Upper lobe of left lung (tissue), 6 donors: ENCODE results near the gene OR2T8. TPM values are rescaled to one million over a fixed set of nuclear protein-coding genes. Genes with fewer than 3 reads are reported as not detected.

Experiments
- ATAC-seq, 2 donors: fragments of 200-7000 bp; cut with Tn5 transposase; one replicate each; pipeline ENCODE4 v1.9.1; 2022; ENCODE audit warnings: mild to moderate bottlenecking in 2 of 2, moderate library complexity in 2 of 2; ENCODE audit not compliant: low FRiP score in 2 of 2
- DNase-seq, 2 donors: peaks; one replicate each; pipeline ENCODE4 v3.0.0-alpha.2; 2019 to 2020
- H3K27ac ChIP-seq, 4 donors: fragments of 200-600 bp; sonication (generic); one replicate each; pipeline ENCODE4 v1.5.1; 2016 to 2019
- H3K27me3 ChIP-seq, 4 donors: fragments of 200-600 bp; sonication (generic); one replicate each; pipeline ENCODE4 v1.5.1; 2017 to 2019
- H3K36me3 ChIP-seq, 4 donors: fragments of 200-600 bp; sonication (generic); one replicate each; pipeline ENCODE4 v1.5.1; 2016 to 2019
- H3K4me1 ChIP-seq, 4 donors: fragments of 200-600 bp; sonication (generic); one replicate each; pipeline ENCODE4 v1.5.1; 2018 to 2019
- H3K4me3 ChIP-seq, 4 donors: fragments of 200-600 bp; sonication (generic); one replicate each; pipeline ENCODE4 v1.5.1; 2017 to 2019; ENCODE audit warnings: mild to moderate bottlenecking in 2 of 4, moderate library complexity in 1 of 4
- H3K9me3 ChIP-seq, 4 donors: fragments of 200-600 bp; sonication (generic); one replicate each; pipeline ENCODE4 v1.5.1; 2018 to 2019
- EP300 ChIP-seq, 4 donors: sonication (generic); formaldehyde crosslinking; IDR thresholded peaks; one replicate each; pipeline ENCODE4 v1.5.1; 2017; ENCODE audit warnings: antibody characterized with exemption in 4 of 4, control low read depth in 2 of 4
- POLR2A ChIP-seq, 4 donors: fragments of 450-650 bp; IDR thresholded peaks; one replicate each; pipeline ENCODE4 v1.5.1; 2016 to 2017; ENCODE audit warnings: antibody characterized with exemption in 4 of 4, mild to moderate bottlenecking in 2 of 4
- POLR2AphosphoS5 ChIP-seq, 2 donors: sonication (generic); formaldehyde crosslinking; IDR thresholded peaks; one replicate each; pipeline ENCODE4 v1.5.1; 2017; ENCODE audit warnings: antibody characterized with exemption in 2 of 2
- WGBS, 2 donors: methylation state at CpG; one replicate each; pipeline ENCODE4 v1.1.5; 2017 to 2018; 5-methylcytosine and 5-hydroxymethylcytosine counted together
- total RNA-seq, 6 donors: library from RNA; depleted of rRNA in 4 of 6; stranded (reverse); fragments of >200 nt in 4 of 6; gene quantifications; one replicate each; pipeline versions ENCODE4 v1.1.0 to v1.2.1, GENCODE V29; 2016 to 2021
- TF ChIP-seq, protein P1 (sequence below), 6 experiments: fragments of 450-650 bp in 4 of 6; fragments of 200-600 bp in 2 of 6; sonication (generic) in 2 of 6; IDR thresholded peaks; one replicate each; pipeline ENCODE4 v1.5.1; 2016 to 2019; ENCODE audit warnings: antibody characterized with exemption in 6 of 6
- donor health status: DM: no; HTN: no; CAD: no; lungs with moderate emphysema.
- donor health status: DM: no; HTN: yes; CAD: no; lungs with severe emphysema.

Gene OR2T8, protein sequence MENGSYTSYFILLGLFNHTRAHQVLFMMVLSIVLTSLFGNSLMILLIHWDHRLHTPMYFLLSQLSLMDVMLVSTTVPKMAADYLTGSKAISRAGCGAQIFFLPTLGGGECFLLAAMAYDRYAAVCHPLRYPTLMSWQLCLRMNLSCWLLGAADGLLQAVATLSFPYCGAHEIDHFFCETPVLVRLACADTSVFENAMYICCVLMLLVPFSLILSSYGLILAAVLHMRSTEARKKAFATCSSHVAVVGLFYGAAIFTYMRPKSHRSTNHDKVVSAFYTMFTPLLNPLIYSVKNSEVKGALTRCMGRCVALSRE
- not detected for total RNA-seq

DNA sequence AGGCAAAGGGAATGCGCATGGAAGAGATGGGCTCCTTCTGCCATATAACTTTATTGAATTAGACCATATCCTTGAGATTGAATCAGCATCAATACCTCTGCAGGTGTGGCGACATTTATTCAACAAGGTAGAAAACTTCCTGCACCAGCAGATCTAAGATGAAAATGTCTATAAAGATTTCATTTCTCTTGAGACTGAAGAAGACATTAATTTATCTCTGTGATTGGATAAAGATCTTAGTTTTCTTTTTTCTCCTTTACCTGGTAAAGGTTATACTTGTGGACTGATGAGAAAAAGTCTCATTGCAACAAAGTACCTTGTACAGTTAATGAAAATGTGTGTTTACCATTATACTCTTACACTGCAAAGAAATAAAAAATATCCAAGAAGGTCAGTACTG is at the start of gene OR2T8:
OR2T8 (plus strand) TSS at position 301 of the 400 bp plus-strand sequence. CDS start 766 bp downstream, outside the sequence.
- no peaks in the 10 kb centered on the region for H3K27me3 ChIP-seq
- DNase-seq (no peak), ATAC-seq (no peak)
- no peaks in the 10 kb centered on the region for H3K9me3 ChIP-seq
- no peak within 1 kb of the TSS for H3K4me3 ChIP-seq
- H3K27ac ChIP-seq, result no peak within 1 kb of the TSS
- no peaks in the 10 kb centered on the region for H3K36me3 ChIP-seq
- H3K4me1 ChIP-seq, result no peaks in the 10 kb centered on the region
- 83 to 100% methylated on average over 2 of the region's 2 CpGs for WGBS, 2 donors
- TF ChIP-seq EP300 (IDR thresholded peaks at IDR 0.05), result no peak
- TF ChIP-seq POLR2A (IDR thresholded peaks at IDR 0.05), result no peak
- TF ChIP-seq POLR2AphosphoS5 (IDR thresholded peaks at IDR 0.05), result no peak
- TF ChIP-seq, protein P1, sequence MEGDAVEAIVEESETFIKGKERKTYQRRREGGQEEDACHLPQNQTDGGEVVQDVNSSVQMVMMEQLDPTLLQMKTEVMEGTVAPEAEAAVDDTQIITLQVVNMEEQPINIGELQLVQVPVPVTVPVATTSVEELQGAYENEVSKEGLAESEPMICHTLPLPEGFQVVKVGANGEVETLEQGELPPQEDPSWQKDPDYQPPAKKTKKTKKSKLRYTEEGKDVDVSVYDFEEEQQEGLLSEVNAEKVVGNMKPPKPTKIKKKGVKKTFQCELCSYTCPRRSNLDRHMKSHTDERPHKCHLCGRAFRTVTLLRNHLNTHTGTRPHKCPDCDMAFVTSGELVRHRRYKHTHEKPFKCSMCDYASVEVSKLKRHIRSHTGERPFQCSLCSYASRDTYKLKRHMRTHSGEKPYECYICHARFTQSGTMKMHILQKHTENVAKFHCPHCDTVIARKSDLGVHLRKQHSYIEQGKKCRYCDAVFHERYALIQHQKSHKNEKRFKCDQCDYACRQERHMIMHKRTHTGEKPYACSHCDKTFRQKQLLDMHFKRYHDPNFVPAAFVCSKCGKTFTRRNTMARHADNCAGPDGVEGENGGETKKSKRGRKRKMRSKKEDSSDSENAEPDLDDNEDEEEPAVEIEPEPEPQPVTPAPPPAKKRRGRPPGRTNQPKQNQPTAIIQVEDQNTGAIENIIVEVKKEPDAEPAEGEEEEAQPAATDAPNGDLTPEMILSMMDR (IDR thresholded peaks at IDR 0.05), result no peak

DNA sequence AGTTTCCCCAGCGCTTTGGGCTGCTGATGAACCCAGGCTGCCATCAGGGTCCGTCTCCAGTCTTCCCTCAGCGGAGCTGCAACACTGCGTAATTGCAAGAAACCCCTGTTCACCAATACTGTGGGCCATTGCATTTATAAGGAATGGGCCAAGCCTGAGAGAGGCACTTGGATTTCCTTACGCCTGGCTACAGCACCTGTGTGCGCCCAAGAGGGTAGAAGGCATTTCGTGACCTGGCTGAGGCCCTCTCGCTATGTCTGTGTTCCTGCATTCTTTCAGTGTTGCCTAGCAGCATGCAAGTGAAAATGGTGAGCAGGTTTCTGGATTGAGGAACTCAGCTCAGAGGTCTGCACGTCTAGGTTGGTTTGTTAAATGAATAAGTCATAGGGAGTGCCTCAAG is 36.7 kb upstream of the OR2T8 start:
- no peak for TF ChIP-seq EP300 (IDR thresholded peaks at IDR 0.05)
- TF ChIP-seq POLR2A (IDR thresholded peaks at IDR 0.05), result no peak
- TF ChIP-seq POLR2AphosphoS5 (IDR thresholded peaks at IDR 0.05), result no peak
- TF ChIP-seq, protein P1 (IDR thresholded peaks at IDR 0.05), result no peak
- Histone ChIP-seq H3K4me1 (no peaks in the 10 kb centered on the region), H3K4me3 (no peak overlapping the region), H3K27ac (no peak overlapping the region), H3K9me3 (no peaks in the 10 kb centered on the region), H3K27me3 (no peaks in the 10 kb centered on the region), H3K36me3 (no peaks in the 10 kb centered on the region)
- DNase-seq, result no peak
- 84 to 89% methylated on average over 9 of the region's 9 CpGs for WGBS, 2 donors
- no peak for ATAC-seq

DNA sequence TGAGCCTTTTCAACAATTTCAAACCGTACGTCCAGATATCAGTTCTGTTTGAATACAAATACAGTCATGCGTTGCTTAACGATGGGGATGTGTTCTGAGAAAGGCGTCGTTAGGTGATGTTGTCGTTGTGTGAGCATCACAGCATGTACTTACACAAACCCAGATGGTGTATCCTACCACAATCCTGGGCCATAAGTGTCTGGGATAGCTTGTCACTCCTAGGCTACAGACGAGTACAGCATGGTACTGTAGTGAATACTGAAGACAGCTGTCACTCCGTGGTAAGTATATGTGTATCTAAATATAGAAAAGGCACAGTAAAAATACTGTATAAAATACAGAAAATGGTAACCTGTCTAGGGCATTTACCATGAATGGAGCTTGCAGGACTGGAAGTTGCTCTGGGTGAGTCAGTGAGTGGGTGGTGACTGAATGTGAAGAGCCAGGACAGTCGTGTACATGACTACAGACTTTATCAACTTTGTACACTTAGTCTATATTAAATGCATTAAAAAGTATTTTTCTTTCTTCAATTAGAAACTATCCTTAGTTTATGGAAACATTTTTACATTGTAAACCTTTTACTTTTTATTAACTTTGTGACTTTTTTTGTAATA is 35.1 kb upstream of the OR2T8 start:
- 91 to 92% methylated on average over 10 of the region's 10 CpGs for WGBS, 2 donors

DNA sequence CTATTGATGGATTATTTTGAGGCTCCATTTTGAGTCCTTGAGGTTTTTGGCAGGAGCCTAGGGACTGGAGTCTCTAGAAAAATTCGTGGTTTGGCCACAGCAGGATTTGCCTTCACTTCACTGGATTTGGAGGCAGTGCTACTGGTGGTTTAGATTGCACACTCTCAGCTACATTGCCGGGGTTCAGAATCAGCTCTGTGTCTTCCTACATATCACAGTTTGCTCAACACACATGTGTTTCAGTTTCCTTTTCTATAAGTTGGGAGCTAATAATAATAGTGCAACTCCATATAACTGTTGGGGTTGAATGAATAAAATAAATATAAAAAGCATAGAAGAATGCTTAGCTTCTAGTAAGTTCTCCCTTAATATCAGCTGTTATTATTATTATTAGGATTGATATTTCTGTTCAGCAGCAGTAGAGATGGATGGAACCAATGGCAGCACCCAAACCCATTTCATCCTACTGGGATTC is 24.9 kb upstream of the OR2T8 start, which contains the start of gene OR2W3:
OR2W3 (plus strand) TSS at position 425 of the 475 bp plus-strand sequence; CDS start at position 425, 0 bp downstream.
- no peaks in the 10 kb centered on the region for H3K36me3 ChIP-seq
- no peak within 1 kb of the TSS for H3K4me3 ChIP-seq
- TF ChIP-seq POLR2A (IDR thresholded peaks at IDR 0.05) (no peak), POLR2AphosphoS5 (IDR thresholded peaks at IDR 0.05) (no peak), EP300 (IDR thresholded peaks at IDR 0.05) (no peak)
- TF ChIP-seq, protein P1 (IDR thresholded peaks at IDR 0.05), result no peak
- no peak within 1 kb of the TSS for H3K27ac ChIP-seq
- H3K9me3 ChIP-seq, result peaks cover 0 to 14% (median 0%) of the 10 kb centered on the region in 4 donors
- ATAC-seq (no peak), DNase-seq (no peak)
- no peaks in the 10 kb centered on the region for H3K27me3 ChIP-seq
- 45 to 48% methylated on average over 2 of the region's 2 CpGs for WGBS, 2 donors
- H3K4me1 ChIP-seq, result no peaks in the 10 kb centered on the region

More for the DNA sequence above, 35.1 kb upstream of the OR2T8 start:
- H3K9me3 ChIP-seq, result no peaks in the 10 kb centered on the region
- TF ChIP-seq POLR2AphosphoS5 (IDR thresholded peaks at IDR 0.05), result no peak
- TF ChIP-seq, protein P1 (IDR thresholded peaks at IDR 0.05), result no peak
- TF ChIP-seq EP300 (IDR thresholded peaks at IDR 0.05), result no peak
- TF ChIP-seq POLR2A (IDR thresholded peaks at IDR 0.05), result no peak
- DNase-seq (no peak), ATAC-seq (no peak)
- H3K4me3 ChIP-seq, result no peak overlapping the region
- H3K27me3 ChIP-seq, result no peaks in the 10 kb centered on the region
- no peaks in the 10 kb centered on the region for H3K36me3 ChIP-seq
- H3K4me1 ChIP-seq, result no peaks in the 10 kb centered on the region
- no peak overlapping the region for H3K27ac ChIP-seq
